Stomach smooth muscle (tissue), 2 donors: ENCODE measurements around the gene PNMA6F.

Experiments
- H3K27ac ChIP-seq: one replicate; pipeline ENCODE4 v1.7.0; 2013; ENCODE audit warnings: mild to moderate bottlenecking, low read length, inconsistent platforms
- H3K27me3 ChIP-seq, 2 donors: one replicate each; pipeline ENCODE4 v1.7.0; 2013; ENCODE audit warnings: low read length in 2 of 2; ENCODE audit not compliant: insufficient read depth in 2 of 2, control insufficient read depth in 1 of 2
- H3K36me3 ChIP-seq, 2 donors: one replicate each; pipeline ENCODE4 v1.7.0; 2013; ENCODE audit warnings: low read length in 2 of 2; ENCODE audit not compliant: control insufficient read depth in 2 of 2, insufficient read depth in 2 of 2
- H3K4me1 ChIP-seq: one replicate; pipeline ENCODE4 v1.7.0; 2013; ENCODE audit warnings: low read length; ENCODE audit not compliant: control insufficient read depth, insufficient read depth
- H3K4me3 ChIP-seq, 2 donors: one replicate each; pipeline ENCODE4 v1.7.0; 2013; ENCODE audit warnings: low read length in 2 of 2
- H3K9ac ChIP-seq, 2 donors: one replicate each; pipeline ENCODE4 v1.7.0; 2013; ENCODE audit warnings: low read length in 2 of 2, mild to moderate bottlenecking in 1 of 2
- H3K9me3 ChIP-seq, 2 donors: one replicate each; pipeline ENCODE4 v1.7.0; 2013; ENCODE audit warnings: low read length in 2 of 2; ENCODE audit not compliant: control insufficient read depth in 2 of 2
- donor health status: healthy.
- donor health status: Pancreatic carcinoma.

The PNMA6F gene

DNA sequence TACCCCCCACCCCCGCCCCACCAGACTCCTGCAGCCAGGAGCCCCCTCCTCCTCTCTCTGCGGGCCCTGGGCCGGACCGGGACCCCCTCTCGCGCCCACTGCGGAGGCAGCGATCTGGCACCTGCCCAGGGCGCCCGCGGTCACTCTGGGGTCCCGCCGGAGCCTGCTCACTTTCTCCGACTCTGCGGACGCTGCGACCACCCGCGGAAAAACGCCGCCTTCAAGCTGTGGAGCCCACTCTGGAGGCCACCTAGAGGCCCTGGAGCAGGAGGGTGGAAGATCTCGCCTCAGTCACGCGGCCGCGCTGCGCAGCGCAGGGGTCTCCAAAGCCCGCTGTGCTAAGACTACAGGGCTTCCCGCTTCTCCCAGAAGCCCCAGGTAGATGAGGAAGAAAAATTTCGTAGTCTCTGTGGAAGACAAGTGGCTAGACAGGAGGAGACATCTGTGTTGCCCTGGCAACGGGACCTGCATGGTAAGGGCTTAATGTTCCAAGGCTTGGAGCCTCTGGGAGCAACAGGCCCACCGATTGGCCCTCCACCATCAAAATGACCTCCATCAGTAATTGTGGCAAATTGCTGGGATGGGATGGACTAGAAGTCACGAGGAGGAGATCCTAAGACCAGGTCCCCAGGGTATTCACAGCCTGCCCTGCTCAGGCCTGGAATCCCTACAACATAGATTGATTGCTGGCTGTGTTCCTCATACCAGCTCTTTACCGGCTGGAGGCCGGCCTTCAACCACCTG, at the start of gene PNMA6F:
Gene PNMA6F (minus strand): TSS at position 387 of the 744 bp plus-strand sequence. CDS start 1,093 bp downstream, outside the sequence.
- no peaks in the 10 kb centered on the region for H3K4me1 ChIP-seq

DNA sequence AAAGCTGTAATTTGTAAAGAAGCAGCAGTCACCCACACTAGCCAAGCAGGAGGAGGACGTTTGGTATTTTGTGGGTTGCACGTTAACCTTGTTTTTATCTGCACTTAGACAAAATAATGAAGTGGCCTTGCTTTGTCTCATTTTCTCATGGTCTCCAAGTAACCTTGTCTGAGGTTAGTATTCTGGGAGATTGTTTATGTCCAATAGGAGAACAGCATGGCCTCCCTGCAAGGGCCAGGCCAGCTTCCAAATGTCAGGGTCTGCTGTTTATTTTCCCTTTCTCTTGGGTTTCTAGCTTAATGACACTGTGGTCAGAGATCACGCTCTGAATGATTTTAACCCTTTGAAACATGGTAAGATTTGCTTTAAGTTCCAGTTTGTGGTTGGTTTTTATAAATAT, 49.7 kb upstream of the PNMA6F start:
- Histone ChIP-seq H3K9ac (no peak overlapping the region), H3K9me3 (no peaks in the 10 kb centered on the region), H3K36me3 (no peaks in the 10 kb centered on the region), H3K27ac (no peak overlapping the region), H3K4me1 (peaks cover 3% of the 10 kb centered on the region), H3K27me3 (peaks cover 0 to 7% of the 10 kb centered on the region in 2 donors), H3K4me3 (no peak overlapping the region)

More for the DNA sequence above, at the start of gene PNMA6F:
- H3K27me3 ChIP-seq = peaks cover 2 to 14% of the 10 kb centered on the region in 2 donors
- peaks cover 0 to 5% of the 10 kb centered on the region in 2 donors for H3K9me3 ChIP-seq
- H3K36me3 ChIP-seq = no peaks in the 10 kb centered on the region
- H3K27ac ChIP-seq = no peak within 1 kb of the TSS
- no peak within 1 kb of the TSS for H3K4me3 ChIP-seq
- no peak within 1 kb of the TSS for H3K9ac ChIP-seq

DNA sequence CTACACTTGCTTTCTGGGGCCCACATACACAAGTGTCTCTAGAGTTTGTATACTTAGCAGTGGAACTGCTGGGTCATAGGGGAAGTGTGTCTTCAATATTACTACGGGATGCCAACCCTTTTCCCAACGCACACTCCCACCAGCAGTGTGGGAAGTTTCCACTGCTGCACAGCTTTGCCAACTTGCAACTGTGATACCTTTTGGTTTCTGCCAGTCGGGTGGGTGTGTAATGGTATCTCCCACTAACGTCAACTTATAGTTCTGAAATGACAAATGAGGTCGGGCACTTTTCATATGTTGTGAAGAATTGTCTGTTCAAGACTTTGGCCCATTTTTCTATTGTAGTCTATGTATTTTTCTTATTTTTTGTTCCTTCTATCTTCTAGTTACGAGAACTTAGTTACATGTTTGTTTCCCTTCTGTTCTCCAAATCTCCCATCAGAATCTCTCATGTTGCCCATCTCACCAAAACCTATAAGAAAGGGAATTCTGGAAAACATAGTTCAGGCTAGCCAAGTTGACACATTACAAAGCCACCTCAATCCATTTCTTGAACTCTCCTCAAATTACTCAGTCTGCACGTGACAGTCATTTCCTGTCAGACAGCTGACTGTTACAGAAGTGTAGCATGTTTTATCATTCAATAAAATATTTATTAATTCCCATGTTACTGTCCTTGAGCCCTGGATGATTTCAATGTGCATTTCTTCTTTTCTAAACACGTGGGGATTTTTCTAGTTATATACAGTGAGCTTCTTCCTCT, 48.9 kb upstream of the PNMA6F start:
- Histone ChIP-seq H3K9me3 (no peaks in the 10 kb centered on the region), H3K4me1 (peaks cover 3% of the 10 kb centered on the region), H3K4me3 (no peak overlapping the region), H3K36me3 (no peaks in the 10 kb centered on the region), H3K9ac (no peak overlapping the region), H3K27me3 (peaks cover 0 to 5% of the 10 kb centered on the region in 2 donors), H3K27ac (no peak overlapping the region)

DNA sequence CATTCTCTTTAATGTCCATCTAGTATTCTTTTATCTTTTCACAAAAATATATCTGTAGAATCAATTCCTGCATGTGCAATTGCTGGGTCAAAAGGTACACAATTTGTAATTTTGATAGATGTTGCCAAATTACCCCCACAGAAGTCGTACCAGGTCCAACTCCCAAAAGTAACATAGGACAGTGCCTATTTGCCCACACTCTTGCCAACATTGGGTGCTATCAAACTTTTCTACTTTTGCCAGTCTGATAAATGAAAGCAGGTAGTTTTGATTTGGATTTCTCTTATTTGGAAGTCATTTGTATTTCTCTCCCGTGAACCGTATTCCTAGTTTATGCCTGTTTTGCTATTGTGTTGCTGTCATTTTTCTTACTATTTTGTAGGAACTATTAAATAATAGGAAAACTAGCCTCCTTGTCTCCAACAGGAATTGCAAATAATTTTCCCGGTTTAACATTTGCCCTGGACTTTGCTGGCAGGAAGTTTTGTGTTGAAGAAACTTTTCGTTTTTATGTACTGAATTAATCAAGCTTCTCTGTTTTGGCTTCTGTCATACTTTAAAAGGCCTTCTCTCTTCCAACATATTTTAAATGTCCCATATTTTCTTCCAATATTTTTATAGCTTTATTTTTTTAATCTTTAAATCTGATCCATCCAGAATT, 45.4 kb upstream of the PNMA6F start:
- no peaks in the 10 kb centered on the region for H3K9me3 ChIP-seq
- H3K27me3 ChIP-seq = peaks cover 0 to 8% of the 10 kb centered on the region in 2 donors
- H3K9ac ChIP-seq = no peak overlapping the region
- no peaks in the 10 kb centered on the region for H3K36me3 ChIP-seq
- H3K27ac ChIP-seq = no peak overlapping the region
- H3K4me1 ChIP-seq = peaks cover 3% of the 10 kb centered on the region
- no peak overlapping the region for H3K4me3 ChIP-seq

DNA sequence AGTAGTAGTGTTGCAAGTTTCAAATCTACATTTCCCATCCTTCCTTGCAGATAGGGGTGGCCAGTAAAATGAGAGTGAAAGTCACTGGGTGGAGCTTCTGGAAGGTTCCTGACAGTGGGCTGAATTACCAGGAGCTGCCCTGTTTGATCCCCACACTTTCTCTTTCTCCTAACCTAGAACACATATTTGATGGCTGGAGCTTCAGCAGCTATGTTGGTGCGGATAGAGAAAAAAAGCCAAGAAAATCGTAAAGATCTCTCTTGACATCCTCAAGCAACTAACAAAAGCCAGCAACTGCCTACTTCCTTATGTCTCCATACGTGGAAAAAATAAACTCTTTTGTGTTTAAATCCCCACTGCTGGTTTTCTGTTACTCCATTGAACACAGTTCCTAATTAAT, 44.6 kb upstream of the PNMA6F start:
- Histone ChIP-seq H3K9ac (no peak overlapping the region), H3K36me3 (no peaks in the 10 kb centered on the region), H3K4me3 (no peak overlapping the region), H3K27ac (no peak overlapping the region), H3K9me3 (no peaks in the 10 kb centered on the region), H3K4me1 (peaks cover 3% of the 10 kb centered on the region), H3K27me3 (peaks cover 0 to 8% of the 10 kb centered on the region in 2 donors)

DNA sequence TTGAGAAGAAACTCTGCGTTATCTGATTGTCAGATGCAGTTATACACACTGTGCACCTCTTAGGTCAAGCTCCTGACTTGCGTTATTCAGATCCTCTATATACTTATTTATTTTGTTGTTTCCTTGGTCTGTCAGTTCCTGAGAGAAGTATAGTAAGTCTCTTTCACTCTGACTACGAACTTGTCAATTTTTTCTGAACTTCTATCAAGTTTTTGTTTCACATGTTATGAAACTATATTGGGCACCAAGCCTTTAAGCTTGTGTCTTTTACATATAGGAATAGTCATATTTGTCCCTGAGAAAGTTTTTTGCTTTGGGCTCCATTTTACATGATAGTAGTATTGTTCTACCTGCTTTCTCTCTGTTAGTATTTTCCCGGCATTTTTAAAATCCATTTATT, 44.1 kb upstream of the PNMA6F start:
- Histone ChIP-seq H3K27me3 (peaks cover 0 to 8% of the 10 kb centered on the region in 2 donors), H3K4me3 (no peak overlapping the region), H3K36me3 (no peaks in the 10 kb centered on the region), H3K27ac (no peak overlapping the region), H3K9ac (no peak overlapping the region), H3K4me1 (no peaks in the 10 kb centered on the region), H3K9me3 (no peaks in the 10 kb centered on the region)

DNA sequence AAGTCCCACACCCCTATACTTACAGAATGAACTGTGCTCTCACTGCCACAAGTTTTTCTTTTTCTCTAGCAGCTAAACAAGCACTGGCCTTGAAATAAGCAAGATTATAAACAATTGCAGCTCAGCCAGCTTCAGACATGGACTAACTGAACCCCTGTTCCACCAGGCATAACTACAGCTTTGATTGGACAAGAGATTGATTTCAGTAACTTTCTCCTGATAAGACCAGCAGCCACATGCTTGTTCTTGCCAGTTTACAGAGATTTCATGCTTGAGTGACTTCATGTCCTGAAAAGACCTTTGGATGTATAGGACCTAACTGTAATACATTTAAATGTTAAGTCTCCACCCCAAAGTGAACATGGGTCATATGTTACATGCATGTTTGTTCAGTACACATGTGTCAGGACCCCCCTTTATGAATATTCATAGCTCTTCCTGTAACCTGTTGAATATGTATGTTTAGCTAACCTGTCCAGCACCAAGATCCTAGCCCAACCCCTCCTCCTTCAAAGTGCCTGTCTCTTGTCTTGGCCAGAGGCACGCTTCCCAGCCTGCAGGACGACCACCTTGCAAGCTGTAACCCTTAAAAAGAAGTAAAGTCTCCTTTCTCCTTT, 40.3 kb upstream of the PNMA6F start:
- no peaks in the 10 kb centered on the region for H3K9me3 ChIP-seq
- peaks cover 0 to 5% of the 10 kb centered on the region in 2 donors for H3K27me3 ChIP-seq
- H3K4me1 ChIP-seq = no peaks in the 10 kb centered on the region
- H3K4me3 ChIP-seq = no peak overlapping the region
- no peaks in the 10 kb centered on the region for H3K36me3 ChIP-seq
- H3K27ac ChIP-seq = no peak overlapping the region
- H3K9ac ChIP-seq = no peak overlapping the region

DNA sequence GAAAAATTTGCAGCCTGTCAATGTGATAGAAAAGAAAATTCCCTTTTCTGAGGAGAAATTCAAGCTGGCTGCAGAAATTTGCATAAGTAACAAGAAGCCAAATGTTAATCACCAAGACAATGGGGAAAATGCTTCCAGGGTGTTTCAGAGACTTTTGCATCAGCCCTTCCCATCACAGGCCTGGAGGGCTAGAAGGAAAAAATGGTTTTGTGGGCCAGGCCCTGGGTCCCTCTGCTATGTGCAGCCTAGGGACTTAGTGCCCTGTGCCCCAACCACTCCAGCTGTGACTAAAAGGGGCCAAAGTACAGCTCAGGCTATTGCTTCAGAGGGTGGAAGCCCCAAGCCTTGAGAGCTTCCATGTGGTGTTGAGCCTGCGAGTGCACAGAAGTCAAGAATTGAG, 36.3 kb upstream of the PNMA6F start:
- Histone ChIP-seq H3K36me3 (no peaks in the 10 kb centered on the region), H3K27me3 (peaks cover 0 to 11% of the 10 kb centered on the region in 2 donors), H3K9me3 (no peaks in the 10 kb centered on the region), H3K9ac (no peak overlapping the region), H3K4me1 (no peaks in the 10 kb centered on the region), H3K27ac (no peak overlapping the region), H3K4me3 (no peak overlapping the region)

DNA sequence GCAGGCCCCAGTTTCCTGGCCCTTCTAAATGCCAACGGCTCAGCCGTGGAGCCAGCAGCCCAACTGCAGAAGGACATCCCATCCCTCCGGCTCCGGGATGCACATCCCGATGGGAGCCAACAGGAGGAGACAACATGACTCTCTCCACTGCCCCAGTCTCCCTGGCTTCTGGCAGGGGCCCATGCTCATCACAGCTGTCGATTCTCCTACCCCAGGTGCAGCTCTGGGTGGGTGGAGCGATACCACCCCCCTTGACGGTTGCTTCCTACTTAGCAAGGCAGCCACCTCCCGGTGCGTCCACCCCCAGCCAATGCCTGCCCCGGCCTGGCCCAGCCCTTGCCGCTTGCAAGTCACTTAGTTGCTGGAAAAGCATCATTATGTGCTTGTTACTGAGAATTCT, 31.8 kb upstream of the PNMA6F start:
- Histone ChIP-seq H3K4me1 (no peaks in the 10 kb centered on the region), H3K4me3 (no peak overlapping the region), H3K27ac (no peak overlapping the region), H3K36me3 (peaks cover 0 to 5% of the 10 kb centered on the region in 2 donors), H3K27me3 (peaks cover 0 to 6% of the 10 kb centered on the region in 2 donors), H3K9ac (no peak overlapping the region), H3K9me3 (no peaks in the 10 kb centered on the region)

DNA sequence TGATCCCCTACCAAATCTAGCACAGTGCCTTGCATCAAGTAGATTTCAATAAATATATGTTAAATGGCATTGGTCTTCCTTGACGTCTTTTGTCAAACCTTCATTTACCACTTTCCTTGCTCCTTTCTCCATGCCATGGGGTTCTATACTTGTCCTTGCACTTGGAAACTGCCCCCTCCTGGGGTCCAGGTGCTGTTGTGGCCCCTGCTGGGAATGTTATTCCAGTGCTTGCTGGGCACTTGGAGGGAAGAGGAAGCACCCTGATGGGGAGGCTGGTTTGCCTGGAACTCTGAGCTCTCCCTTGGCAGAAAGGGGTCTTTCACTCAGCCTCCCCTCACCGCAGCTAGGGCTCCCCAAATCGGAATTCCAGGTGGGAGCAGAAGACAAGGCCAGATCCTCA, 31.3 kb upstream of the PNMA6F start:
- H3K9ac ChIP-seq = no peak overlapping the region
- no peaks in the 10 kb centered on the region for H3K4me1 ChIP-seq
- peaks cover 0 to 5% of the 10 kb centered on the region in 2 donors for H3K36me3 ChIP-seq
- no peaks in the 10 kb centered on the region for H3K9me3 ChIP-seq
- H3K27ac ChIP-seq = no peak overlapping the region
- no peak overlapping the region for H3K4me3 ChIP-seq
- peaks cover 0 to 6% of the 10 kb centered on the region in 2 donors for H3K27me3 ChIP-seq
